Gastrocnemius medialis (tissue), 4 donors: ENCODE results near the gene UBE4A. TPM values are rescaled to one million over a fixed set of nuclear protein-coding genes. Genes with fewer than 3 reads are reported as not detected.

ENCODE experiments used
- ATAC-seq, 2 donors: fragments of 150-250 bp; one replicate each; pipeline ENCODE4 v1.9.1; 2016
- DNase-seq, 2 donors: peaks; one replicate each; pipeline ENCODE4 v3.0.0-alpha.2; 2019
- H3K27ac ChIP-seq, 4 donors: fragments of 200-600 bp; sonication (generic); 1 replicate in 1 of 4; 2 replicates in 3 of 4; pipeline ENCODE4 v1.5.1; 2016 to 2018; ENCODE audit warnings: mild to moderate bottlenecking in 2 of 4, moderate library complexity in 1 of 4
- H3K27me3 ChIP-seq, 3 donors: fragments of 200-600 bp; sonication (generic) in 2 of 3; 1 replicate in 1 of 3; 2 replicates in 2 of 3; pipeline versions ENCODE4 v1.5.1 to v1.6.0; 2016 to 2019; ENCODE audit warnings: mild to moderate bottlenecking in 1 of 3, moderate library complexity in 1 of 3
- H3K36me3 ChIP-seq, 2 donors: fragments of 200-600 bp; sonication (generic) in 1 of 2; one replicate each; pipeline ENCODE4 v1.5.1; 2017 to 2018
- H3K4me1 ChIP-seq, 2 donors: fragments of 200-600 bp; sonication (generic) in 1 of 2; one replicate each; pipeline ENCODE4 v1.5.1; 2016 to 2017; ENCODE audit warnings: mild to moderate bottlenecking in 2 of 2
- H3K4me3 ChIP-seq, 4 donors: fragments of 200-600 bp; sonication (generic) in 3 of 4; 1 replicate in 1 of 4; 2 replicates in 3 of 4; pipeline ENCODE4 v1.5.1; 2016 to 2019; ENCODE audit warnings: mild to moderate bottlenecking in 2 of 4
- H3K9me3 ChIP-seq, 3 donors: fragments of 200-600 bp; sonication (generic) in 2 of 3; 1 replicate in 1 of 3; 2 replicates in 2 of 3; pipeline ENCODE4 v1.5.1; 2016 to 2019
- CTCF ChIP-seq, 5 experiments: fragments of 450-650 bp in 3 of 5; fragments of 200-600 bp in 2 of 5; sonication (generic) in 2 of 5; IDR thresholded peaks in 4 of 5; conservative IDR thresholded peaks in 1 of 5; 1 replicate in 4 of 5; 2 replicates in 1 of 5; pipeline ENCODE4 v1.5.1; 2016 to 2019; ENCODE audit warnings: antibody characterized with exemption in 5 of 5, mild to moderate bottlenecking in 3 of 5, moderate library complexity in 3 of 5
- POLR2A ChIP-seq, 2 donors: fragments of 450-650 bp; IDR thresholded peaks; one replicate each; pipeline ENCODE4 v1.6.1; 2017; ENCODE audit warnings: antibody characterized with exemption in 2 of 2, mild to moderate bottlenecking in 2 of 2, moderate library complexity in 2 of 2
- in situ Hi-C, 4 donors: fragments of 200-750 bp; cut with MboI; loops; one replicate each; pipeline versions ENCODE4 v1.15.0 to v1.8.0; 2017; ENCODE audit warnings: low sequenced_read_pairs in 4 of 4
- intact Hi-C: fragments of 100-400 bp; cut with DNase I; formaldehyde crosslinking; loops from one replicate; pipeline ENCODE4 v1.15.1; 2023; ENCODE audit warnings: low total_unique reads
- total RNA-seq, 4 donors: library from RNA; depleted of rRNA; stranded (reverse); fragments of >200 nt; gene quantifications; one replicate each; pipeline versions ENCODE4 v1.1.0 to v1.2.3, GENCODE V29; 2016

The UBE4A gene
- total RNA-seq, 4 donors from 2014 or later: 36.6 to 73.9 (median 41.7) TPM

- Histone ChIP-seq H3K27me3 (no peaks in the 10 kb centered on the region), H3K9me3 (no peaks in the 10 kb centered on the region), H3K27ac (peak overlapping the region; percentile 67 to 79 (median 77)), H3K4me1 (peaks cover 17 to 21% of the 10 kb centered on the region in 2 donors), H3K4me3 (no peak overlapping the region), H3K36me3 (peaks cover 10 to 93% of the 10 kb centered on the region in 2 donors)
- DNase-seq: peak; percentile 31 to 61
- ATAC-seq: peak; percentile 89 to 99
- in situ Hi-C loops: loop anchor here in 2 of 4 donors (25.0 kb wide), 2 partner anchors 107 to 382 kb away; no protein-coding TSS in a partner anchor
- no peak for TF ChIP-seq CTCF (IDR thresholded peaks at IDR 0.05 in 4 of 5, conservative IDR thresholded peaks at IDR 0.05 in 1 of 5)
- TF ChIP-seq POLR2A (IDR thresholded peaks at IDR 0.05): no peak
- intact Hi-C loops: no loop called here
Measured at GRCh38 chr11:118380571-118380970, 21.2 kb downstream of the UBE4A start.

GRCh38 chr11:118382954-118383353 is 23.6 kb downstream of the UBE4A start:
- peaks cover 12 to 94% of the 10 kb centered on the region in 2 donors for H3K36me3 ChIP-seq
- H3K27ac ChIP-seq: no peak overlapping the region
- ATAC-seq: no peak
- in situ Hi-C loops: loop anchor here in 2 of 4 donors (25.0 kb wide), 2 partner anchors 104 to 379 kb away; no protein-coding TSS in a partner anchor
- H3K27me3 ChIP-seq: no peaks in the 10 kb centered on the region
- H3K4me1 ChIP-seq: peaks cover 17 to 21% of the 10 kb centered on the region in 2 donors
- no peak for TF ChIP-seq POLR2A (IDR thresholded peaks at IDR 0.05)
- TF ChIP-seq CTCF (IDR thresholded peaks at IDR 0.05 in 4 of 5, conservative IDR thresholded peaks at IDR 0.05 in 1 of 5): no peak
- intact Hi-C loops: no loop called here
- H3K9me3 ChIP-seq: no peaks in the 10 kb centered on the region
- DNase-seq: no peak
- H3K4me3 ChIP-seq: no peak overlapping the region

- Histone ChIP-seq H3K4me1 (peaks cover 17 to 21% of the 10 kb centered on the region in 2 donors), H3K9me3 (no peaks in the 10 kb centered on the region), H3K27ac (no peak overlapping the region), H3K27me3 (no peaks in the 10 kb centered on the region), H3K4me3 (no peak overlapping the region), H3K36me3 (peaks cover 12 to 94% of the 10 kb centered on the region in 2 donors)
- in situ Hi-C loops: loop anchor here in 2 of 4 donors (25.0 kb wide), 2 partner anchors 104 to 379 kb away; no protein-coding TSS in a partner anchor
- TF ChIP-seq CTCF (IDR thresholded peaks at IDR 0.05 in 4 of 5, conservative IDR thresholded peaks at IDR 0.05 in 1 of 5): no peak
- no peak for TF ChIP-seq POLR2A (IDR thresholded peaks at IDR 0.05)
- DNase-seq (no peak), ATAC-seq (no peak)
- intact Hi-C loops: no loop called here
Measured at GRCh38 chr11:118383657-118384056, 24.3 kb downstream of the UBE4A start.

DNA sequence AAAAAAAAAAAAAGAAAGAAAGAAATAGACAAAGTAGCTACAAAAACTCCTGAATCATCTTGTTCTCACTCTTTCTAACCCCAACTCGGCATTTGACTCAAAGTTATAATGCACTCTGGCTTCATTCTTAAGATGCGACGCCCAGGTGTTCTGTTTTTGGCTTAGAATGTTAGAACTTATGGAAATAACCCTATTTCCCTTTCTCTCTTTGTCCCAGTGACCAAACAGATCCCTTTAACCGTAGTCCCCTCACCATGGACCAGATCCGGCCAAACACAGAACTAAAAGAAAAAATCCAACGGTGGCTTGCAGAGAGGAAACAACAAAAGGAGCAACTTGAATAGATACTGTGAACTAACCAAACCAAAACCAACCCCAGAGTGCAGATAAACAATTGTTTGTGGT is 36.7 kb downstream of the UBE4A start:
- Histone ChIP-seq H3K27ac (no peak overlapping the region), H3K9me3 (no peaks in the 10 kb centered on the region), H3K36me3 (peaks cover 5 to 61% of the 10 kb centered on the region in 2 donors), H3K27me3 (no peaks in the 10 kb centered on the region), H3K4me1 (peaks cover 4 to 5% of the 10 kb centered on the region in 2 donors), H3K4me3 (no peak overlapping the region)
- no peak for ATAC-seq
- no peak for DNase-seq
- intact Hi-C loops: no loop called here
- in situ Hi-C loops: loop anchor here in 3 of 4 donors (10.0 to 25.0 kb wide), 3 partner anchors 91 to 366 kb away; no protein-coding TSS in a partner anchor
- TF ChIP-seq CTCF (IDR thresholded peaks at IDR 0.05 in 4 of 5, conservative IDR thresholded peaks at IDR 0.05 in 1 of 5): no peak
- TF ChIP-seq POLR2A (IDR thresholded peaks at IDR 0.05): no peak
